Hepatocyte (in vitro differentiated cells): ENCODE measurements around the gene DSG3.
"Not testable (repeated sequence)": the region's sequence is repeated elsewhere in the genome, so short reads cannot be mapped to it uniquely, and the experiment has no call there.

Experiments used
- EZH2 ChIP-seq: fragments of 200-600 bp; sonication (generic); IDR thresholded peaks from 2 replicates; pipeline ENCODE4 v1.6.1; 2016; ENCODE audit warnings: antibody characterized with exemption, mild to moderate bottlenecking, borderline replicate concordance
- EZH2phosphoT487 ChIP-seq: fragments of 200-600 bp; sonication (generic); IDR thresholded peaks from one replicate; pipeline ENCODE4 v1.6.1; 2018; ENCODE audit warnings: antibody characterized with exemption, mild to moderate bottlenecking, low read depth, moderate library complexity; ENCODE audit not compliant: unreplicated experiment, severe bottlenecking
- TF ChIP-seq, protein P1 (sequence below): fragments of 200-600 bp; sonication (generic); IDR thresholded peaks from 2 replicates; pipeline ENCODE4 v1.5.1; 2016; ENCODE audit warnings: antibody characterized with exemption, mild to moderate bottlenecking; ENCODE audit not compliant: poor library complexity

DNA sequence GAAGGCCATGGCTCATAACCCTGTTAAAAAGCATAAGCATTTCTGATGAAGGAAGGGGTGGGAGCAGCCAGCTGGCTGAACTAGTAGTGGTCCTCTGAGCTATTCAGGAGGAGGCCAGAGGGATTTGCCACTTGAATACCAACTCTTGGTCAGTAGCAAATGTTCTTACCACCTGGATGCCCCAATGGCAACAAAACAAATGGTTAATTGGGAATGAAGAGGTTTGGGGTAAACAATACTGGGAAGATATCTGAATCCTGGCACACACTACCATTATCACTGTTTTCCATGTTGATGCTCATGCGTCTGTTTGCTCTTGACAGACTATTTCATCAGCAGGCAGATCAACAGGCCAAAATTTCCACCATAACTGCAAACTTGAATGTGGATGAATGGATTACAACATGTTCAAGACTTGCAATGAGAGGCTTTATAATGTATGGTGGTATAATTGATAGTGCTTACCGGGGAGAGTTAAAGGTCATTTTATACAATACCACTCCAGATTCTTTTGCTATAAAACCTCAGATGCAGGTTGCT lies 47.2 kb downstream of the DSG3 start:
- TF ChIP-seq, protein P1, sequence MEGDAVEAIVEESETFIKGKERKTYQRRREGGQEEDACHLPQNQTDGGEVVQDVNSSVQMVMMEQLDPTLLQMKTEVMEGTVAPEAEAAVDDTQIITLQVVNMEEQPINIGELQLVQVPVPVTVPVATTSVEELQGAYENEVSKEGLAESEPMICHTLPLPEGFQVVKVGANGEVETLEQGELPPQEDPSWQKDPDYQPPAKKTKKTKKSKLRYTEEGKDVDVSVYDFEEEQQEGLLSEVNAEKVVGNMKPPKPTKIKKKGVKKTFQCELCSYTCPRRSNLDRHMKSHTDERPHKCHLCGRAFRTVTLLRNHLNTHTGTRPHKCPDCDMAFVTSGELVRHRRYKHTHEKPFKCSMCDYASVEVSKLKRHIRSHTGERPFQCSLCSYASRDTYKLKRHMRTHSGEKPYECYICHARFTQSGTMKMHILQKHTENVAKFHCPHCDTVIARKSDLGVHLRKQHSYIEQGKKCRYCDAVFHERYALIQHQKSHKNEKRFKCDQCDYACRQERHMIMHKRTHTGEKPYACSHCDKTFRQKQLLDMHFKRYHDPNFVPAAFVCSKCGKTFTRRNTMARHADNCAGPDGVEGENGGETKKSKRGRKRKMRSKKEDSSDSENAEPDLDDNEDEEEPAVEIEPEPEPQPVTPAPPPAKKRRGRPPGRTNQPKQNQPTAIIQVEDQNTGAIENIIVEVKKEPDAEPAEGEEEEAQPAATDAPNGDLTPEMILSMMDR: not testable (repeated sequence)
- TF ChIP-seq EZH2, EZH2phosphoT487: not testable (repeated sequence)
